GM18505 (cell line): ENCODE data around the gene TBC1D12.
"Not testable (repeated sequence)": the region's sequence is repeated elsewhere in the genome, so short reads cannot be mapped to it uniquely, and the experiment has no call there.

ENCODE experiments used
- ATAC-seq: cut with Tn5 transposase; IDR thresholded peaks from one replicate; pipeline ENCODE4 v1.9.1; 2021; ENCODE audit not compliant: unreplicated experiment
- POLR2A ChIP-seq: IDR thresholded peaks from 4 replicates; pipeline ENCODE4 v1.6.1; 2011; ENCODE audit warnings: borderline replicate concordance; ENCODE audit not compliant: insufficient read depth, insufficient read length; ENCODE audit errors: extremely low read depth

TBC1D12 gene

DNA sequence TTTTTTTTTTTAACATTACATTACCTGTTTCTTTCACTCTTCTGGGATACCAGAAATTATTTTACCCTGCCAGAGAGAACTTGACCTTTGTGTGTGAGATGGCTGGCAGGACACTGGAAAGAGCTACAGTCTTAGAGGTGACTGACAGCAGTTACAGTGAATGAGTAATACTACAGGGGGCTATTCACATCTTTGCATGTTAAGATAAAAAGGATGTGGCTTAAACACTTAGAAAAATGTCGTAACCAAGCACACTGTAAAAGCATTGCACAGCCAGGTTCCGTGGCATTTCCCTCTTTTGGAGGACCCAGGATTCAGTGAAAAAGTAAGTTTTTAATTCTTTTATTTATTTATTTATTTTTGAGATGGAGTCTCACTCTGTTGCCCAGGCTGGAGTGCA is 18.8 kb upstream of the TBC1D12 start:
- TF ChIP-seq POLR2A = no peak
- ATAC-seq = no peak

DNA sequence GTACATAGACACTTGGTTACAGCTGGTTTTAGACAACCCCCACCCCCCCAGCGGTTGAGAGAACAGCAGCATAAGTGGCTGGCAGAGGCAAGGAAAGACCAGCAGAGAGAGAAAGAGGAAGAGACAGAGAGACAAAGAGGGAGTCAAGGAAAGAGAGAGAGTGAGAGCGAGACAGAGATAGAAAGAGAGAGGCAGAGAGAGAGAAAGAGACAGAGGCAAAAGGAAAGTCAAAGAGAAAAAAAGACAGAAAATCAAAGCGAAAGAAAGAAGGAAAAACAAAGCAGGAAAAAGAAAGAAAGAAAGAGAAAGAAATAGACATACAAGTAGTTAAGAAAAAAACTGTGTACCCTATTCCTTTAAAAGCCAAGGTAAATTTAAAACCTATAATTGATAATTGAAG is 16.6 kb upstream of the TBC1D12 start:
- ATAC-seq = not testable (repeated sequence)

DNA sequence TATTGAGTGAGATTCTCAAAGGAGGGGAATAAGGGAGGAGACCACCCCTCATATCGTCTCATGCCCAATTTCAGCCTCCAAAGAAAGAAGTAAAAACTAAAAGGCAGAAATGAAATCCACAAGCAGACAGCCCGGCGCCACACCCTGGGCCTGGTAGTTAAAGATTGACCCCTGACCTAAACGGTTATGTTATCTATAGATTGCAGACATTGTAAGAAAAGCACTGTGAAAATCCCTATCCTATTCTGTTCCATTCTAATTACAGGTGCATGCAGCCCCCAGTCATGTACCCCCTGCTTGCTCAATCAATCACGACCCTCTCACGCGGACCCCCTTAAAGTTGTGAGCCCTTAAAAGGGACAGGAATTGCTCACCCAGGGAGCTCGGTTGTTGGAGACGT is 10.2 kb upstream of the TBC1D12 start:
- not testable (repeated sequence) for ATAC-seq

DNA sequence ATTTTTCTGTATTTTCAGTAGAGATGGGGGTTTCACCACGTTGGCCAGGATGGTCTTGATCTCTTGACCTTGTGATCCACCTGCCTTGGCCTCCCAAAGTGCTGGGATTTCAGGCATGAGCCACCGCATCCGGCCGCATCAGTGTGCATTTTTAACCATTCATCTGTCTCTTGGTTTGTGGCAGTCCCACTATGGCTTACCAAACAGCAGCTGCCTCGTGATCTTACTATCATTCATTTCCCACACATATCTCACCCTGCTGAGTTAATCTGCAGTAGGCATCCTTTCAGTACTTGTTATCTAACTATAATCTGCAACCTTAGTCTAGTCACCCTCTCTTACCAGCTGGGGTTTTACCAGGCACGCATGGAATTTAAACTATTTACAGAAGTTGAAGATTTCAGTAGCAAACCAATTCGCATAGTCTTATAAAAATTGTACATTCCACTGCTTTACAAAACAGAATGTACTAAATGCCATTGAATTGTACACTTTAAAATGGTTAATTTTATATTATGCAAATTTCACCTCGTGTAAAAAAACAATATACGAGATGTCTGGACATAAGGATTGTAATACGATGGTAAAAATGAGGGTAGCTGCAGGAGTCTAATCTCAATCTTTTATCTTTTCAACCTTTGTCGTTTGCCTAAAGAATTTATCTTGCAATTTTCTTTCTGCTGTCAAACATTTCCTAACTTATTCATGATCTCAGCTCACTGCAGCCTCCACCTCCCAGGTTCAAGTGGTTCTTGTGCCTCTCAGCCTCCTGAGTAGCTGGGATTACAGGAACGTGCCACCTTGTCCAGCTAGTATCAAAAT is 4.6 kb upstream of the TBC1D12 start:
- no peak for TF ChIP-seq POLR2A
- ATAC-seq = no peak

DNA sequence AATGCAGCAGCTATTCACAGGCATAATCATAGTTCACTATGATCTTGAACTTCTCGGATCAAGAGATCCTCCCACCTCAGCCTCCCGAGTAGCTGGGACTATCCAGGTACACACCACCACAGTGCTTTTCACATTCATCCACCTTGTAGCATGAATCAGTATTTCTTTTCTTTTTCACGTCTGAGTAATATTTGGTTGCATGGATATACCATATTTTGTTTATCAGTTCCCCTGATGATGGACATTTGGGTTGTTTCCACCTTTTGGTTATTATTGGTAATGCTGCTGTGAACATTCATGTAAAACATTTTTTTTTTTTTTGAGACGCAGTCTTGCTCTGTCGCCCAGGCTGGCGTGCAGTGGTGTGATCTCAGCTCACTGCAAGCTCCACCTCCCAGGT is 3.6 kb upstream of the TBC1D12 start:
- TF ChIP-seq POLR2A = no peak
- no peak for ATAC-seq

DNA sequence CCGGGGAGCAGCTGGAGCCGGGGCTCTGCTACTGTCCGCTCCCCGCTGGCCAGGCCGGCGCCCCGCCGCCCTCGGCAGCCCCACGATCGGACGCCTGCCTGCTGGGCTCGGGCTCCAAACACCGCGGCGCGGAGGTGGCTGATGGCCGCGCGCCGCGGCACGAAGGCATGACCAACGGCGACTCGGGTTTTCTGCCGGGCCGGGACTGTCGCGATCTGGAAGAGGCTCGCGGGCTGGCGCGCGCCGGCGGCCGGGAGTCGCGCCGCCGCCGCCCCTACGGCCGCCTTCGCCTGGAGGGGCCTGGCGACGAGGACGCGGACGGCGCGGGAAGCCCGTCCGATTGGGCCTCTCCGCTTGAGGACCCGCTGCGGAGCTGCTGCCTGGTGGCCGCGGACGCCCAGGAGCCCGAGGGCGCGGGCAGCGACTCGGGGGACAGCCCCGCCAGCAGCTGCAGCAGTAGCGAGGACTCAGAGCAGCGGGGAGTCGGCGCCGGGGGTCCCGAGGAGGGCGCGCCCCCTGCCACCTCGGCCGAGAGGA is 570 bp downstream of the TBC1D12 start:
- ATAC-seq = peak; percentile 32
- no peak for TF ChIP-seq POLR2A

DNA sequence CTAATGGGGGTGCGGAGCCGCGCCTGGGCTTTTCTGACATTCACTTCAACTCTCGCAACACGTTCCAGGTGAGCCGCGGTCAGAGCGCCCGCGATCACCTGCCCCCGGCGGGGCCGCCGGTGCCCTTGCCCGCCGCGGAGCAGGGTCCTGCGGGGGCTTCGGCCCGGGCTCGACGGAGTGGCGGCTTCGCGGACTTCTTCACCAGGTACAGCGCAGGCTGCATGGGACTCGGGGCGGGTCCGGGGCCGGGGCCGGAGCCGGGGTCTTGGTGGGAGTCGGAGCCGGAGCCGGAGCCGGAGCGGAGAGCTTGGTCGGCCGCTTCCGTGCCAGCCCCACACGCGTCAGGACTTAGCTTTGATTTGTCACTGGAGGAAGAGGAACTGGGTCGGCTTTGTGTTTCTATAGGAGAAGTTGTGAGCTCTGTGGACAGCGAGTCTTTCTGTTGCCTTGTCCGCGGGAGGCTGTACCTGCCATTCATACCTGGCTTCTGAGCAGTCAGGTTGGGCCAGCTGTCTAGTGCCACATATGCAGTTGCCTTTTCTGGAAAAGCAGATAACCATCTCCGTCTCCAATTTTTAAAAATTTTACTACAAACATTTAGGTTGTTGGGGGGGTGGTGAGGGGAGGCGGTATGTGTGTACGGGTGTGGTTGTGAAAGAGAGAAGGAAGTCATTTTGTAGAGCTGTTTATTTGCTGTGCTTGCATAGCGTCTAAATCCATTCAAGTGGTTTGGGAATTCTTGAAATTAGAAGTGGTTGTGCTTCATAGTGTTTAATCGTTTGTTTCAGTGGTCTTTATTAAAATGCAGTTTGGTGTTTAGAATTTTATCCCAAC is 1.3 kb downstream of the TBC1D12 start:
- peak; percentile 65 for ATAC-seq
- peak; percentile 79 for TF ChIP-seq POLR2A

DNA sequence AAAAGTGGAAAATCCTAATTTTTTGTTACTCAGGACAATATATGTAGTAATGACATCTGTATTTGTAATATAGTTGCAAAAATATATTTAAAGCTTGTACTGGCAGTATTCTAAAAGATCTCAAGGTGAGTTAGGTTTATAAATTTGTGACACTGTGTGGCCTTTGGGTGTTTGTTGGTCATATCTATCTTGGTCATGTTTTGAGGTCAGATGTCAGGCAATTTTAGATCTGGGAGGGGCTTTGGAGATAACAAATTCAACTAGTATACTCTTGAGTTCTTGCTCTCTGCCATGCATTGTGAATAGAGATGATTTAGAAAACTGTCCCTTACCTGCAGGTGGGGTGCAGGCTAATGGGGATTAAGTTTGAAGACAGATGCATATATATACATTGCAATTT is 3.1 kb downstream of the TBC1D12 start:
- no peak for TF ChIP-seq POLR2A
- ATAC-seq = no peak

DNA sequence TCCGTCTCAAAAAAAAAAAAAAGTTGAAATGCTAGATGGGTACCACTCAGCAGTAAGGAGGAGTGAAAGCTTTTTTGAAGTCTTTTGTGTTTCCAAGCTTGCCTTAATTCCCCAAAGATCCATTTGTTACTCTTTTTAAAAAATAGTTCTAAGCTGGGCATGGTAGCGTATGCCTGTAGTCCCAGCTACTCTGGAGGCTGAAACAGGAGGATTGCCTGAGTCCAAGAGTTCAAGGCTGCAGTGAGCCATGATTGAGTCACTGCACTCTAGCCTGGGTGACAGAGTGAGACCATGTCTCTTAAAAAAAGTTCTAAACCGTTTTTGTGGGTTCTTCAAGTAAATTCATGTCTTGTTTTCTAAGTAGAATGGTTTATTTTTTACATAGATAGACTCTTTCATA is 5.3 kb downstream of the TBC1D12 start:
- ATAC-seq = no peak
- TF ChIP-seq POLR2A = no peak

DNA sequence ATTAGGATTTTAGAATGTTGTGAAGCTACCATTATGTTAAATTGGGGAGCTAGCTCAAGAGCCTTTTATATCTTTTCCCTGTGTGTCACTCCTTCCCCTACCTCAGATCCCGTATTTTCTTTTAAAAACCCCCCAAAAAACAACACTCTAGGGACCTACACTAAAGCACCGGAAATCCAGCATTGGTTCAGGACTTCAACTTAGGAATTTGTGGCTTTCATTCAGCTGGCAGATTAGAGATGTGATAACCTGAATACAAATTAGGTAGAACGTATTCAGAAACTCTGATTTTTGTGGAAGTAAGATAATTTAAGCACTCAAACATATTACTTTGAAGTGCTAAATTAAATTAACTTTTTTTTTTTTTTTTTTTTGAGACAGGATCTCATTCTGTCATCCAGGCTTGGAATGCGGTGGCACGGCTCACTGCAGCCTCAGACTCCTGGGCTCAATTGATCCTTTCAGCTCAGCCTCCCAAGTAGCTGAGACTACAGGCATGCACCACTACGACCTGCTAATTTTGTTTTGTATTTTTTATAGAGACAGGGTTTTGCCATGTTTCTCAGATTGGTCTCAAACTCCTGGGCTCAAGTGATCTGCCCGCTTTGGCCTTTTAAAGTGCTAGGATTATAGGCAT is 6.8 kb downstream of the TBC1D12 start:
- TF ChIP-seq POLR2A = no peak
- no peak for ATAC-seq

DNA sequence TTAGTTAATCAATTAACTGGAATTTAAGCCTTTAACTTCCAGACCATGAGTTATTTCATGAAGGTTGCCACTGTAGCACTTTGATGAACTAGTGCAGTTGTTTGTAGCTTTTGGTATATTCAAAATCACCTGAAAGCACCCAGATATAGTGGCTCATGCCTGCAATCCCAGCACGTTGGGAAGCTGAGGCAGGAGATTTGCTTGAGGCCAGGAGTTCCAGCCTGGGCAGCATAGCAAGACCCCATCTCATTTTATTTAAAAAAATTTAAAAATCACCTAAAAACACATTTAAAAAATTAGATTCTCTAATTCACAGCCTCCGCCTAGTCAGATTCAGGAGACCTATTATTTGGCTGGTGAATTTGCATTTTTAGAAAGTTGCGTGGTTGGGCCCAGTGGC is 9.0 kb downstream of the TBC1D12 start:
- no peak for TF ChIP-seq POLR2A
- no peak for ATAC-seq

DNA sequence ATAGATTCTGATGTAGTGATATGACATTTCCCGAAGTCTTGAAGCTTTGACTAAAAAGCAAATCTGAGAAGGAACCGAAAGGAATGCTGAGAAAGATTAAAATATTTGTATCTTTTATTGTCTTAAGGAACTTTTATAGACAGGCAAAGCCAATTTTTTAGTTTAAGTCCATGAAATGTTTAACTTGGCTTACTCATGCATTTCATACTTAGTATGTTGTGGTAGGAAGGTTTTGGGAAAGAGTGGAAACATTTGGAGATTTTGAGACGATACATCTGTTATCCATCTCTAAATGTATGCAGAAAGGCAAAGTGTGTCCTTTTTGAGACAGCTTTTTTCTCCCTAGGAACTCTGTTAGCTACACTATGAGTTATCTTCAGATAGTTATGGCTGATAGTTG is 10.1 kb downstream of the TBC1D12 start:
- no peak for ATAC-seq
- no peak for TF ChIP-seq POLR2A

DNA sequence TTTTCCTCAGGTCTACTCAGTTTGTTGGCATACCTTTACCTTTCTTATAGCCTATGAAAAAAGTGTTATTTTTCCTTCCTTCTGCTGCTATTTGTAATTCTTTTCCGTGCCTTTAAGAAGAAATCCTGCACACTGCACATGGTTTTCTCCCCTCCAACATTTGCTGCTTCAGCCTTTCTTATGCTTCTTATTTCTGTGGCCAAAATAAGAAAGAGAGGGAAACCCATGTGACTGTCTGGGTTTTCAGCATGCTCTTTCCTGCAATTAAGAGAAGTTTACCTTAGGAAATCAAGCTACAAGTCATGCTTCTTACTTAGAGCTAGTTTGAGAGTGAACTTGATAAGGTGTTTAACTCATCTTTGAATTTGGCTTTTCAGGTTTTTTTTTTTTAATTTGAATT is 11.0 kb downstream of the TBC1D12 start:
- no peak for ATAC-seq
- no peak for TF ChIP-seq POLR2A

DNA sequence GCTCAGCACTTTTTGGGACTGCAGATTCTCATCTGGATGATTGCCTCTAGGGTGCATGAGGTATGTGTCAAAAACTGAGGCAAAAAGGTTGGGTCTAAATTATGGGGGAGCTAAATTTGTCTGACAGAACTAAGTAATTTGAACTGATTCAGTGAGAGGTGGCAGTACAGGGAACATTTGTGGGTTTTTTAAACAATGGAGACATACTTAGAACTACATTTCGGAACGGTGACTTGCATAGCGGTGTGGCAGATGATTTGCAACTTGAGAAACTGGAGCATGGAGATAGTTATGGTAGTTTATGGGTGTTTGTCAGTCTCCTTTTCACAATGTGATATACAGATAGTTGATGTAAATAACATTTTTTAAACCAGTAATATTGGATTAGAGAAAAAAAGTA is 14.6 kb downstream of the TBC1D12 start:
- no peak for ATAC-seq

DNA sequence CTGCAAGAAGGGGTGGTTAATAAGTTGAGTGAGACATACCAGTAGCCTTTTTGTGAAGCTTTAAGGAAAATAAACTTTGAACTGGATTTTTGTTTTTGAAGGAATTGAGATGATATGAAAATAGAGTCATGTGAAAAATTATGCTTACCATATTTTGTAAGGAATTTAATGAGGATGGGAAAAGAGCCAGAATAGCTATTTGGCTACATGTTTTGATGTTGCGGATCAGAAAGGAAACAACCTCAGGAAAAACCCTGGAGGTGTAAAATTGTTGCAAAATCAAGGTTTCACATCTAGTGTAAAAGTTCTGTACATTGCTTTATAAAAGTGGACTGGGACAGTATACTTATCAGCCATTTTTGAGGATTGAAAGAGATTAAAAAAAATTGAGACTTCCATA is 15.0 kb downstream of the TBC1D12 start:
- TF ChIP-seq POLR2A = no peak
- ATAC-seq = no peak

More for the DNA sequence above, 14.6 kb downstream of the TBC1D12 start:
- TF ChIP-seq POLR2A = no peak
